GM21619 (cell line): ENCODE data around the gene WNT4.

Experiments
- ATAC-seq: cut with Tn5 transposase; IDR thresholded peaks from one replicate; pipeline ENCODE4 v1.9.1; 2021; ENCODE audit not compliant: unreplicated experiment

Gene WNT4

DNA sequence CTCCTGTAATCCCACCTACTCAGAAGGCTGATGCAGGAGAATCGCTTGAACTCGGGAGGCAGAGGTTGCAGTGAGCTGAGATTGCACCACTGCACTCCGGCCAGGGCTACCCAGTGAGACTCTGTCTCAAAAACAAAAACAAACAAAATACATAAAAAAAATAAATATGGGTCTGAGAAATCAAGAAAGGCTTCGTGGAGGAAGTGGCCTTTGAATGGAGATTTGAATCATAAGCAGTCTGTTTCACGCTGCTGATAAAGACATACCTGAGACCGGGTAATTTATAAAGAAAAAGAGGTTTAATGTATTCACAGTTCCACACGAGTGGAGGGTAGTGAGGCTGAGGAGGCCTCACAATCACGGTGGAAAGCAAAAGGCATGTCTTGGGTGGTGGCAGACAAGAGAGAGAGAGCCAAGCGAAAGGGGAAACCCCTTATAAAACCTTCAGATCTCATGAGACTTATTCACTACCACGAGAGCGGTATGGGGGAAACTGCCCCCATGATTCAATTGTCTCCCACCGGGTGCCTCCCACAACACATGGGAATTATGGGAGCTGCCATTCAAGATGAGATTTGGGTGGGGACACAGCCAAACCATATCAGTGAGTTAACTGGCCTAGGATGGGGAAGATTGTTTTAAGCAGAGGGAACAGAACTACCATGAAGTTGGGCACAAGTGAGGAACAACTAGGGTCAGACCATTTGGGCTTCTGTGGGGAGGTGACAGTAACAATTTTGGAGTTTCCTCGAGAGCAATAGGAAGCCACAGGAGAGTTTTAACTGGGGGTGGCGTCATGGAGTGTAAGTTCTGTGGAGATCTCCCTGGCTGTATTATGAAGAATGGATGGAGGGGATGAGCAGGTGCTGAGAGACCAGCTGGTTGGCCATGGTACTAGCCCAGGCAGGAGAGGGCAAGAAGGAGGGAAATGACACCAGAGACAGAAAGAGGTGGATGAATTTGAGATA lies 22.2 kb upstream of the WNT4 start:
- no peak for ATAC-seq

DNA sequence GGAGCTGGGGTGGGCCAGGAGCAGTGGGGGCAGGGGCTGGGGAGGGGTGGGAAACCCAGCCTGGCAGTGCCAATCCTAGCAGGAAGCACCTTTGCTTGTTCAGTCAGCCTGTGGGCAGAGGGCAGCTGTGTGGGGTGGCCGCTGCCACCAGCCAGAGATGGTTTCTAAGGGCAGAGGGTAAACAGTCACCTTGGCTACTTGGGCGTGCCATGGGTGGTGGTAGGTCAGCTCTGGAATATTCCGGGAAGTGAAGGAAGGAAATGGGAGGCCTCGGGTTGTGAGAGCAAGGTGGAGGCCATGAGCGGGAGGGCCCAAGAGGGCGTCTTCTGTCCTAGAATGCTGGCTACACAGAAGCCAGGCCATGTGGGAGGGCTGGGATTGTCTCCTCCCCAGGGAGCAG lies 20.7 kb upstream of the WNT4 start:
- no peak for ATAC-seq

DNA sequence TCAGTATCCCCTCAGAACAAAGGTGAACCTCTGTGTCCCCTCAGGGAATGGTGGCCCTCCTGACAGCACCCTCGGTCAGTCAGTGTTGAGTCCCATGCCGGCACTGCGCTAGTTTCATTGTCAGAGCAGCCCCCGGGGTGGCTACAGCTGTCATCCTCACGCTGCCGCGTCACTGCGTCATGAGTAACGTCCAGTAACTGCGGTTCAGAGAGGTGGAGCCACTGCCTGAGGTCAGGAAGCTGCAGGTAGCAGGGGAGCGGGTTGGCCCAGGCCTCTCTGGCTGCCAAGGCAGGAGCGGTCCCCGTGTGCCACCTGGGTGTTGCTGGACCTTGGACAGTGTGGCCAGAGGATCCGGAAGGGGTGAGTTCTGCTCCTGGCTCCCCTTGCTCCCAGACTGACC lies 20.2 kb upstream of the WNT4 start:
- ATAC-seq: no peak

DNA sequence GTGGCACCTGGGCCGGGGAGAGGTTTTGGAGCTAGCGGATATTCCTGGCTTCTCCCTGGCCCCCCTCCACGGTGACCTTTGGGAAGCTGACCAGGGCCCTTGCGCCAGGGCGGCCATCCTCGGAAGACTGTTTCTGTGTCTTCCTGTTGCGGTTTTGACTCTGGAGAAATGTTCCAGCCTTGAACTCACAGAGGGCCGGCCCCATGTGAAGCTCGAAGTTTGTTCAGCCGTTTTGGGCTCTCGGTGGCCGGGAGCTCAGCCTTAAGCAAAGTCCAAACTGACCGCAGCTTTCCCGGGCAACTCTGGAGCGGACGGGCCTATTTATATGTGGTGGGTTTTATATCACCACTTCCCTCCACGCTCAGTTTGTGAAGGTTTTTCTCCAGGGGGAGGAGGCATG lies 17.0 kb upstream of the WNT4 start:
- ATAC-seq: no peak

DNA sequence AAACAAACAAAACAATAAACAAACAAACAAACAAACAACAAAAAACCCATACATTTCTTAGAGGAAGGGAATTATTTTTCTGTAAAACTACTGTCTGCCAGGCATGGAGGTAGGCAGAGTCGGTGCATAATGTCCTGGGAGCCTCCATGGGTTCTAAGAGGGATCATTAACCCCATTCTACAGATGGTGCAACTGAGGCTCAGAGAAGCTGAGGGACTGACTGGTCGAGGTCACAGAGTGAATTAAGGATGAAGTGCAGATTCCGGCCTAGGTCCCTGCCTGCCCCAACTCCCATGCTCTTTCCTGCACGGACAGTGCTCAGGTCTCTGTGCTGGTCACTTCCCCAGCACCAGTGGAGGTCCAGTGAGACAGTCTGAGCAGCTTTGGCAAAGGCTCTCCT lies 15.8 kb upstream of the WNT4 start:
- ATAC-seq: no peak

DNA sequence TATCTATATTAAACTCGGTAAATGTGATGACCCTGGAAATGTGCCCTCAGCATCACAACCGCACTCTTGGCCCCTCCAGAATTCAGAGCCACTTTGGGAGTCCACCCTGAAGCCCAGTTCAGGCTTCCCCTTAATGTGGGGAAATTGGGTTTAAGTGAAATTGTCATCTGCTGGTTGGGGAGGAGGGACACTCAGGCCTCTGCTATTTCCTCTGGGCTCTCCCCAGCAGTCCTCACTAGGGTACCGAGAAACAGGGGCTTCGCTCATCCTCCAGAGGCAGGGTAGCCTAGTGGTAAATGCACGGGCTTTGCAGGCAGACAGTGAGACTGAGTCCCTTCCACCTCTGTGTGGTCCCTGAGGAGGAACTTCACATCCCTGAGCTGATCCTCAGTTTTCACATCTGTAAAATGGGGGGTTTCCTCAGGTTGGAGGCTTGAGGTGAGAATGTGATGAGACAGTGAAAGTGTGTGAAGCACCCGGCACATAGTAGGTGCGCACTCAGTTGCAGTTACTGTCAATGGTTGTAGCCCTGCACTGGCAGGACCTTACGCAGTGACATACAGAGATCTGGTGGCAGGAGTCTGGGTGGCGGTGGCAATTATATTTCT lies 14.6 kb upstream of the WNT4 start:
- ATAC-seq: no peak

DNA sequence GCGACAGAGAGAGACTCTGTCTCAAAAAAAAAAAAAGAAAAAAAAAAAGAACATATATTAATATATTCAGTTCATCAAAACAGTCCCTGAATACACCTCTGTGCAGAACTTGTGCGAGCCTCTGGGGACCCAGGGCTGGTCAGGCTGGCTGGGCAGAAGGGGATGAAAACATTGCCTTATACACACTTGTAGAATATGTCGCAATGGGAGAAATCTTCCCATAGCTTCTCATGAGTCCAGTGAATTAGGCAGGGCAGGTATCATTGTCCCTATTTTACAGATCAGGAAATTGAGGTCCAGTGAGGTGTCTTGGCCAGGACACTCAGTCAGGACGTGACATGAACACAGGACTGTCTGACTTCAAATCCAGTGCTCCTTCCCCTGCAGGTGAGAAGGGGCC lies 12.6 kb upstream of the WNT4 start:
- ATAC-seq: no peak

DNA sequence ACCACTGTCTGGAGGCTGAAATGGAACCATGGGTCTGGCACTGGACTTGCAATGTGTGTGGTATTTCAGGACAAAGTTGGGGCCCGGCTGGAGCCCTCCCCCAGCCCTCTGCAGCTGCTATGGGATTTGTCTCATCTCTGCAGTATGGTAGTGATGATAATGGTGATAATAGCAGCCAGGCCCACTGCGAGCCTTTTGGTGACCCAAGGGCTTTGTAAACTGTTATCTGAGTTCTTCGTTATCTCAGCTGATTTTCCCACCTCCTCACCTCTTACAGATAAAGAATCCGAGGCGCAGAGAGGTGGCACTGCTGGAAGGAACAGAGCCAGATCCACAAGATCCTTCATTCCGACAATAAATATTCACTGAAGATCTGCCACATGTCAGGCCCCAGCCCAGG lies 11.7 kb upstream of the WNT4 start:
- ATAC-seq: no peak

DNA sequence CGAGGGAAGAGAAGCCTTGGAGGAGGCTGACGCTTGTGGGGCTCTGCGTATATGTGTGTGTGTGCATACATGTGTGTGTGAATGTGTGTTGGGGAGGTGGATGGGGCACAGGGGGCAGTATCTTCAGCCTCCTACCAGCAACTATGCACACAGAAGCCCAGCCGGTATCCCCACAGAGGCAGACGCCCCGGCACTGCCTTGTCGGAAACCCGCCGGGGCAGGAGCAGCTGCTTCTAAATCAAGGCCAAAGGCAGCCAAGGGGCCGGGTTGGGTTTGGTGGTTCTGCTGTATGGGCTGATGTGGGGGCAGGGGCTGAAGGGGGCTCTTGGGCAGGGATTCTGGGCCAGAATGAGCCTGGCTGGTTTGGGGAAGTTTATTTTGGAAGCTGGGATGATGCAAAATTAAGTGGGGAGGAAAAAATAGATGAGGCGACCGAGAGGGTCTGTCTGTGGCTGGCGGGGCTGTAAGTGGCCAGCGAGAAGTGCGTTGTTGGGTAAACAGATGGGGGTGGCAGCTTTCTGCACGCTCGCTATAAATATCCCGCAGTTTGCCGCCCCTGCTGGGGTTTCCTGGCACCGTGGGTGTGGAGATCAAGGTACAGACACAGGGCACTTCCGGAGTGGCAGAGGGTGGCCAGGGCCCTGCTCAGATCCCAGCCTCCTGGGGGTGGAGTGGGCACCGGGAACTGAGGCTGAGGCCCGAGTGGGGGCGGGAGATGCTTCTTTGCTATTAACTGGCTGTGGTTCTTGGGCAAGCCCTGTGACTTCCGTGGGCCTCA lies 11.0 kb upstream of the WNT4 start:
- no peak for ATAC-seq

DNA sequence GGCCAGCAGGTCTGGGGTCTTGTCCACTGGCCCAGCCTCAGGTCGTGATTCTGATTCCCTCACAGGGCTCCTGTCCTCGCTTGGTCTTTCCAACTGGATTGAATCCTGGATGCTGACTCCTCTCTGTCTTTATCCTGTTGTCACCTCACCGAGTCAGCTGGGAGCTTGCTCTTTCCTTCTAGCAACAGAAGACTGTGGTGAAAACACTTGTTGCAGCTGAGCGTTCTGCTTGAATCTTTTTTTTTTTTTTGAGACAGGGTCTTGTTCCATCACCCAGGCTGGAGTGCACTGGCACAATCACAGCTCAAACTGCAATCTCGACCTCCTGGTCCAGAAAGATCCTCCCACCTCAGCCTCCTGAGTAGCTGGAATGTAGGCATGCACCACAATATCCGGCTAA lies 8.0 kb upstream of the WNT4 start:
- no peak for ATAC-seq

DNA sequence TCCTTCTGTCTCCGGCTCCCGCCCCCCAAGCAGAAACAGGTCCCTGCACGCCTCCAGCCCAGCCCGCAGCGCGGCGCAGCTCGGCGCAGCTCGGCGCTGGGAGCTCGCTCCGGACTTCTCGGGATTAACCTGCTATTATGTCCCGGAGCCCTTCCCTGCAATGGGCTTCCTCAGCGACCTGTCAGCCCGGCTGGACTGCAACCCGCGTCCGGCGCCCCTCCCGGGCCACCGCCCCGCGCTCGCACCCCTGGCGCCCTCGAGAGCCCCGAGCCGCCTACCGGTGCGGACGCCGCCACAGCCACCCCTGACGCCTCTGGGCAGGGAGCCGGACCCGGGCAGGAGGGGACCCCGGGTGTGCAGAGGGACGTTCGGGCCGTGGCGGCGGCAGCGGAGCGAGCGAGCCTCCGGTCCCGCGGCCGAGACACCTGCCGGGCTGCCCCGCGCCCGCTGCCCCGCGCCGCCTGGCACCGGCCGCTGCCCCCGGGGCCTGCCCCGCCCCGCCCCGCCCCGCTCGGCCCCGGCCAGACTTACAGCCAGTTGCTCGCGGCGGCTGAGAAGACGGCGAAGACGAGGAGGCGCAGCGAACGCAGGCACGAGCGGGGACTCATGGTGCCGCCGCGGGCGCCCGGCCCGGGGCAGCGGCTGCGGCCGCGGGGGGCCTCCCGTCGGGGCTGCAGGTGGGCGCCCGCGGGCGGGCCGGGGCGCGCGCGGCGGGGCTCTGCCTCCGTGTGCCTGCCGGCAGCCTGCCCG lies 407 bp downstream of the WNT4 start:
- ATAC-seq: no peak

DNA sequence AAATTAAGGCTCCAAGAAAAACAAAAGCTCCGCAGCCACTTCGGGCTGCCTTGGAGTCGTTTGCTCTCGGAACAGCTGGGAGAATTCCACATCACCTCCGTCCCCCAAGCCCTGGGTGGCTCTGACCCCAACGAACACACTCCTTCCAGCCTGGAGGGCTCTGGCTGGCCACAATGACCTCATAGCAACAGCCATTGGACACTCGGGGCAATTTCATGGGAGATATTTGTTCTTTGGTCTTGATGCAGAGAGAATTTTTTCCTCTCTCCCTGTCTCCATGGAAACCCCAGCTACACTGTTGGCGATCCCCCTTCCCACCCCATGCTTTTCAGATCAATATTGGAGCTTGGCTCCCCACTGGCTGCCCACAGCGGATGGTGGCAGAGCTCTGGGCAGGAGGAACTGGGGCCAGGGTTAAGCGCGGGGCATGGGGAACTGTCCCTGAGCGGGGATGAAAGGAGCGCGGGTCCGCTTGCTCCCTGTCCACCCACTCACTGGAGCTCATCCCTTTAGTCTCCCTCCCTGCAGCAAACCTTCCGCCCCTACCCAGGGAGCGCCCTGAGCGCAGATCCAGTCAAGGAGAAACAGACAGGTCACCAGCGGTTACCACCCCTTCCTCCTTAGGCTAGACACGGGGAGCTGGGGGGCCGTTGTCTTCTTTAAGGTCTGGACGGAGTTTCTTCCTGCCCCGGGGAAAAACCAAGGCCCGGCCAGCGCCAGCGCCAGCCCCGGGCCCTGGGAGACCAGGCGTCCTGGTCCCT lies 1.2 kb downstream of the WNT4 start:
- no peak for ATAC-seq

DNA sequence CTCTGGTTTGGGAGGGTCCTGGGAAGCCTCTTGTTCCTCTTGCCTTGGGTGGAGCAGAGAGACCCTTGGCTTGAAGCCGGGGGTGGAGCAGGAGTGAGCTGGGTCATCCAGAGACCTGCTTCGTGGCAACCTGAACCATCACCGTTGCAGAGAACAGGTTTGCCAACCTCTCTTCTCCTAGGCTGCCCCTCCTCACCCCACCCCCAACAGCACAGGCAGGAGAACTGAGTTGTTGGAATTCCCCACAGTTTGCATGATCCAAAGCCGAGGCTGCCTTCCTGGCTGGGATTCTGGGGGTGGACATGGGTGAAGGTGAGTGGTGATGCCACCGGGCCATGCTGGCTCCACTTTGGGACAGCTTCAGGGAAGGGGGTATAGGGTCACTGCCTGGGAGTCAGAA lies 2.2 kb downstream of the WNT4 start:
- no peak for ATAC-seq

DNA sequence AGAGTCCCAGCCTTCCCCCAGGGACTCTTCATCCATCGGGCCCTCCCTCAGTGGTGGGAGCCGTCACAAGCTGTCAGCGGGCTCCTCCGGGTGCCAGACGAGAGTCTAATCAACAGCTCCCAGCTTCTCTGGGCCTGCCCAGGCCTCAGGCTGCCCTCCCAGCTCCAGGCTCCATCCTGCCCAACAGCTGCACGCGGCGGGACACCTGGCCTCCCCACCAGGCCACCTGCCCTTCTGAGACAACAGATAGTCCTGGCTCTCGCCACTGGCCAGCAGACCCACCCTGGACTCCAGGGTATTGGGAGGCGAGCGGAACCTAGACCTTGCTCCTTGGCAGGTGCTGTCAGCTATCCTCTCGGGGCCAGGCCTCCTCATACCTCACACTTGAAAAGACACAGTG lies 3.1 kb downstream of the WNT4 start:
- no peak for ATAC-seq

DNA sequence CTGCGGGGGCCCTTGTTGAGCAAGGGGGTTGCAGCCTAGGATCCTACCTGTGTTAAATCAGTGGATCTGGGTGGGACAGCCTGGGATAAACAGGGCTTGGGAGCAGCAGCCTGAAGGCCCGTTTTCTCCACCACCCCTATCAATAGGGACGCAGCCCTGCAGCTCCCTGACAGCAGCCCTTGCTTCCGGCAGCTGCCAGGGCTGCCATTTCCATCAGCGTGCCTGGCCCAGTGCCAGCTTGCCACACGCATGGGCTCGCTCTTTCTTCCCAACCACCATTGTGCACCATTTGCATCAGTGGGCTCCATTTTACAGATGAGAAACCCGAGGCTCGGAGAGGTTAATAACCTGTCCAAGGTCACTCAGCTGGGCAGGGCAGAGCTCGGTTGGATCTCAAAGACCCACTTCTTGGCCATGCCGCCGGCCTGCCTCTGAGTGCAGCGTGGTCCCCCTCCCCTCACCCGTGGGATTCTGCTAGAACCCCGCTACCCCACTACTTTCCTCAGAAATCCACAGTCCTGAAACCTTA lies 3.8 kb downstream of the WNT4 start:
- ATAC-seq: no peak

DNA sequence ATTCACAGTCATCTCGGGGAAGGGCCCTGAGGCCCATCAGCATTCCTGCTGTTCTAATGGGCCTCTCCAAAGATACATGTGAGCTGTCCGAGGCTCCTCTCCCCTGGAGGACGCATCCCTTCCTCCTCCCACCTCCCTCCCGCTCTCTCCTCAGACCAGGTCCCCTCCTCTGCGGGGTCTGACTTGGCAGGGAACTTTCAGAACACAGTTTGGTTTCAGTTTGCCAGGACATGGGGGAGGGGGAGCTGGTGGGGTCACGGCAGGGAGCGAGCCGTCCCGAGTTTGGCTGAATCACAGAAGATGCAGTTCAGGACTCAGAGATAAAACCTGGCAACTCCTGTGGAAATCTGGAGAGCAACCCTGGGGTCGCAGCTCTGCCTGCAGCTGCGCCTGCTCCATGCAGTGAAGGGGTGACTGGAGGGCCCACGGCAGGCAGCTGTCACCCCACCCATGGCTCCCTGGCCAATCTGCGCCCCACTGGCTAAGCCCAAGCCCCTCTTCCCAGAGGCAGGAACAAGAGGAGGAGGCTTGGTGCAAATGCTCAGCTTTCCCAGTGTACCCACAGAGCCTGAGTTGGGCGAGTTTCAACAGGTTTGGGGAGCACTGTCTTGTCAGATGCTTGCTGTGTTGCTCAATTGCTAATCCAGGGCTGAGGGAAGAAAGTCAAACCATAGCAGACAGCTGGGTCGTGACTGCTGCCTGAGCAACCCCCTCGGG lies 5.7 kb downstream of the WNT4 start:
- no peak for ATAC-seq

DNA sequence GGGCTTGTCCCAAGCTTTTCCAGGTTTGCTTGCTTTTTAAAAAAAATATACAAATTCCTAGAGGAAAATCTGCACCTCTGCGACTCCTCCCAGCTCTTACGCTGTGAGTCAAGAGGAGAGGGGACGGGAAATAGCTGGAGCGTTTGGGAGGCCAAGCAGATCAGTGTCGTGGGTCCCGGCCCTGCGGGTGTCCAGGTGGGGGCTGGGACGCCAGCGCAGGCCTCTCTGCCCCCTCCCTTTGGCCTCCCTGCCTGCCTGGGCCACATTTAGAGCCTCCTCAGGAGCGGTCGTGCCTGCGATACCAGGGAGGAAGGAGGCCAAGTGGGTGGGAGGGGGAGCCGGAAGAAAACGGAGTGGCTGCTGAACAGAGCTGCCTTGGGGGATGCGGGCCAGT lies 9.0 kb downstream of the WNT4 start:
- no peak for ATAC-seq

DNA sequence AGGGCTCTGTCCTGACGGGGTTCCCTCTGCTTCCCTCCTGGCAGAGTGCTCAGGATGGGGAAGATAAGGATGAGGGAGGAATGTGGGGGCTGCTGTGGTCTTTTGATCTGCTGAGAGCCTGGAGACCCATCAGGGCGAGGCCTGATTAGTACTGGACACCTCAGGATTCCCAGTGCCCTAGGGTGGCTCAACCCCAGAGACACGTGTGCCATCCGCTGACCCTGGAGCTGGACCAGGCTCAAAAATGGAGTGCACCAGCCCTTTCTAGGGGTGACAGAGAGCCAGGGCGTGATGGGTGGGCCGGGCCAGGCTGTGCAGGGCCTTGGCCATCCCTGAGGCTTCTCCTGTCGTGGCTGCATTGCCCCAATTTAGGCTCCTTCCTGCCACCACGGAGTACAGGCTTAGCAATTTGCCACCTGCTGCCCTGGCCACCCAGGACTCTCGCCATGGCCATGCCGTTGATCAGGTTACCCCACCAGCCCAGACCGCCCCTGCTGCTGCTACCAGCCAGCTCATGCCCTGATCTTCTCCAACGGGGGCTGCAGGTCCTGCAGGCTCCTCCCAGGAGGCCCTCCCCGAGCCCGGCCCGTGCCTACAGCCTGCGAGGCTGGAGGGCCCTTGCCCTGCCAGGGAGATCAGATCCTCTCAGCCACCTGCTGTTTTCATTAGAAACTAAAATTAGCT lies 9.5 kb downstream of the WNT4 start:
- ATAC-seq: no peak
